Panc1 (cell line): Measurements from ENCODE around the gene CBARP. TPM values are rescaled to one million over a fixed set of nuclear protein-coding genes. Genes with fewer than 3 reads are reported as not detected.

Experiments
- ATAC-seq: fragments of 200-7000 bp; cut with Tn5 transposase; 2 replicates; pipeline ENCODE4 v1.9.1; 2020; ENCODE audit warnings: mild to moderate bottlenecking, moderate library complexity
- BruUV-seq: library from RNA; stranded (reverse); fragments of 400-500 nt; replicated peaks from 2 replicates; lab custom pipeline; 2021; lab: Mats Ljungman, UMichigan
- CTCF ChIA-PET: fragments of 300-600 bp; sonication (Branson Sonifier 250); formaldehyde crosslinking; loops from one replicate; lab custom pipeline; 2022; ENCODE audit warnings: antibody characterized with exemption; lab: Charles Lee
- POLR2A ChIA-PET: fragments of 300-600 bp; sonication (Branson Sonifier 250); formaldehyde crosslinking; loops from one replicate; lab custom pipeline; 2022; ENCODE audit warnings: antibody characterized with exemption; lab: Charles Lee
- DNase-seq: peaks from one replicate; pipeline ENCODE4 v3.0.0-alpha.2; 2010; ENCODE audit warnings: low read depth, low spot score
- H3K27ac ChIP-seq: 2 replicates; pipeline ENCODE4 v1.5.1; 2011; ENCODE audit warnings: mild to moderate bottlenecking, low read length, inconsistent platforms
- H3K27me3 ChIP-seq: fragments of 200-500 bp; sonication (Bioruptor generic); 2 replicates; pipeline ENCODE4 v1.6.0; 2014; ENCODE audit warnings: low read length, inconsistent platforms; ENCODE audit not compliant: control insufficient read depth, insufficient read depth
- H3K36me3 ChIP-seq: fragments of 200-500 bp; sonication (Bioruptor generic); 2 replicates; pipeline ENCODE4 v1.5.1; 2014; ENCODE audit warnings: inconsistent platforms, mild to moderate bottlenecking, low read length, moderate library complexity; ENCODE audit not compliant: control insufficient read depth, insufficient read depth
- H3K4me1 ChIP-seq: 2 replicates; pipeline ENCODE4 v1.5.1; 2011; ENCODE audit warnings: inconsistent platforms, mild to moderate bottlenecking, low read length, moderate library complexity; ENCODE audit not compliant: control insufficient read depth, insufficient read depth
- H3K4me3 ChIP-seq, 2 experiments: 2 replicates each; pipeline ENCODE4 v1.5.1; 2011 to 2012; ENCODE audit warnings: low read depth in 2 of 2, low read length in 2 of 2, mild to moderate bottlenecking in 2 of 2, inconsistent platforms in 1 of 2, moderate library complexity in 1 of 2
- H3K9me3 ChIP-seq: fragments of 200-500 bp; sonication (Bioruptor generic); 2 replicates; pipeline ENCODE4 v1.5.1; 2014; ENCODE audit warnings: low read depth, mild to moderate bottlenecking, inconsistent platforms, low read length, moderate library complexity; ENCODE audit not compliant: control insufficient read depth, insufficient read depth
- CTCF ChIP-seq: fragments of 450-650 bp; IDR thresholded peaks from 2 replicates; pipeline ENCODE4 v1.5.1; 2017; ENCODE audit warnings: mild to moderate bottlenecking
- POLR2AphosphoS5 ChIP-seq: IDR thresholded peaks from 2 replicates; pipeline ENCODE4 v1.6.1; 2012; ENCODE audit warnings: mild to moderate bottlenecking, low read depth, low read length, moderate library complexity
- SIN3A ChIP-seq: IDR thresholded peaks from 2 replicates; pipeline ENCODE4 v1.6.1; 2012; ENCODE audit warnings: low read depth, mild to moderate bottlenecking, low read length, moderate library complexity, borderline replicate concordance; ENCODE audit not compliant: insufficient read depth
- TCF7L2 ChIP-seq: IDR thresholded peaks from 2 replicates; pipeline ENCODE4 v1.6.1; 2011; ENCODE audit warnings: mild to moderate bottlenecking, low read depth, low read length, inconsistent platforms
- in situ Hi-C: cut with HindIII; loops from 2 replicates; pipeline ENCODE4 v1.10.0; 2016; ENCODE audit warnings: low sequenced_read_pairs, low pct_unique_long_range_greater_than_20kb
- intact Hi-C: fragments of 100-400 bp; cut with micrococcal nuclease; formaldehyde crosslinking; loops from one replicate; pipeline ENCODE4 v1.10.0; 2022; ENCODE audit not compliant: unreplicated experiment
- total RNA-seq: library from RNA; stranded (reverse); gene quantifications from one replicate; pipeline ENCODE4 v1.2.1, GENCODE V29; 2021; ENCODE audit not compliant: unreplicated experiment
- TF ChIP-seq, protein P1 (sequence below), 2 experiments: IDR thresholded peaks; 2 replicates each; pipeline ENCODE4 v1.6.1; 2011 to 2012; ENCODE audit warnings: low read depth in 2 of 2, control low read depth in 1 of 2, low read length in 1 of 2, mild to moderate bottlenecking in 1 of 2, moderate library complexity in 1 of 2; ENCODE audit not compliant: insufficient read depth in 1 of 2

CBARP gene
- total RNA-seq, 1 experiment from 2014 or later = 14.5 TPM

DNA sequence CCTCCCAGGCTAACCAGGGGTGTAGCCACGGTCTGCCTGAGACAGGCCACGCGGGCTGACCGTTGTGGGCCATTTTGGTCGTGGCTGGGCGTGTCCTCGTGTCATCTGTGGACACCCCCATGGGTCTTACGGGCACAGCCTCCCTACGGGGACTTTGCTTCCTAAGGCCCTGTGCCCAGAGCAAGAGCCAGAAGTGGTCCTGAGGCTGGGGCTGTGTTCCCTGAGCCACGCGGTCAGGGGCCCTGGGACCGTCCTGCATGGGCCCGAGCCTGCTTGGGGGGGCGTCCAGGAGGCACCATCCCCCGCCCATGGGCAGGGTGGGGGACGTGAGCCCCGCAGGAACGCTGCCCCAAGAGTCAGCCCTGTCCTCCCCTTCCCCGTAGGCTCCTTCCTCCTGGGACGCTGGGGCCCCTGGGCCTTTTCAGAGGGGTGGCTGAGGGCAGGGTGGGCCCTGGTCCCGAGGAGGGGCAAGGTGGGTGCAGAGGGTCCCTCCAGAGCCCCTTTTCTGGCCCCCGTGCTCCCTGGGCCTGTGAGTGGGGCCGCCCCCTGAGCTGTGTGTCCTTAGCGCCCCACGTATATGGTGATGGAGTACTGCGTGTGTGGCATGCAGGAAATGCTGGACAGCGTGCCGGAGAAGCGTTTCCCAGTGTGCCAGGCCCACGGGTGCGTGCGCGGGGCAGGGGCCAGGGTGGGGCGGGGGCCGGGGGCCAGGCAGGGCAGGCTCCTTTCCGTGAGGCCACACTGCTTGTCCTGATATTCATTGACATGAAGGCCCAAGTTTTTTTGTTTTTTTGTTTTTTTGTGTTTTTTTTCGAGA lies 18.8 kb downstream of the CBARP start:
- DNase-seq (no peak), ATAC-seq (no peak)
- BruUV-seq = no TSS peak
- in situ Hi-C loops = no loop called here
- H3K27ac ChIP-seq = 0 out of 2 replicates have a peak overlapping the region, but pooled peaks have one; percentile 26
- ChIA-PET POLR2A (no interaction called here), CTCF (no interaction called here)
- no peaks in the 10 kb centered on the region for H3K36me3 ChIP-seq
- peaks cover 31% of the 10 kb centered on the region for H3K4me1 ChIP-seq
- no peaks in the 10 kb centered on the region for H3K9me3 ChIP-seq
- no peak for TF ChIP-seq CTCF
- TF ChIP-seq, protein P1, sequence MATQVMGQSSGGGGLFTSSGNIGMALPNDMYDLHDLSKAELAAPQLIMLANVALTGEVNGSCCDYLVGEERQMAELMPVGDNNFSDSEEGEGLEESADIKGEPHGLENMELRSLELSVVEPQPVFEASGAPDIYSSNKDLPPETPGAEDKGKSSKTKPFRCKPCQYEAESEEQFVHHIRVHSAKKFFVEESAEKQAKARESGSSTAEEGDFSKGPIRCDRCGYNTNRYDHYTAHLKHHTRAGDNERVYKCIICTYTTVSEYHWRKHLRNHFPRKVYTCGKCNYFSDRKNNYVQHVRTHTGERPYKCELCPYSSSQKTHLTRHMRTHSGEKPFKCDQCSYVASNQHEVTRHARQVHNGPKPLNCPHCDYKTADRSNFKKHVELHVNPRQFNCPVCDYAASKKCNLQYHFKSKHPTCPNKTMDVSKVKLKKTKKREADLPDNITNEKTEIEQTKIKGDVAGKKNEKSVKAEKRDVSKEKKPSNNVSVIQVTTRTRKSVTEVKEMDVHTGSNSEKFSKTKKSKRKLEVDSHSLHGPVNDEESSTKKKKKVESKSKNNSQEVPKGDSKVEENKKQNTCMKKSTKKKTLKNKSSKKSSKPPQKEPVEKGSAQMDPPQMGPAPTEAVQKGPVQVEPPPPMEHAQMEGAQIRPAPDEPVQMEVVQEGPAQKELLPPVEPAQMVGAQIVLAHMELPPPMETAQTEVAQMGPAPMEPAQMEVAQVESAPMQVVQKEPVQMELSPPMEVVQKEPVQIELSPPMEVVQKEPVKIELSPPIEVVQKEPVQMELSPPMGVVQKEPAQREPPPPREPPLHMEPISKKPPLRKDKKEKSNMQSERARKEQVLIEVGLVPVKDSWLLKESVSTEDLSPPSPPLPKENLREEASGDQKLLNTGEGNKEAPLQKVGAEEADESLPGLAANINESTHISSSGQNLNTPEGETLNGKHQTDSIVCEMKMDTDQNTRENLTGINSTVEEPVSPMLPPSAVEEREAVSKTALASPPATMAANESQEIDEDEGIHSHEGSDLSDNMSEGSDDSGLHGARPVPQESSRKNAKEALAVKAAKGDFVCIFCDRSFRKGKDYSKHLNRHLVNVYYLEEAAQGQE (IDR thresholded peaks at IDR 0.05; ENCODE audit: insufficient read depth in 1 of 2, low read depth in 2 of 2, low read length in 1 of 2) = peak in 1 of 2 experiments; percentile 48; a peak in 1 of 4 replicates
- no peak overlapping the region for H3K4me3 ChIP-seq
- no peaks in the 10 kb centered on the region for H3K27me3 ChIP-seq
- intact Hi-C loops = no loop called here

DNA sequence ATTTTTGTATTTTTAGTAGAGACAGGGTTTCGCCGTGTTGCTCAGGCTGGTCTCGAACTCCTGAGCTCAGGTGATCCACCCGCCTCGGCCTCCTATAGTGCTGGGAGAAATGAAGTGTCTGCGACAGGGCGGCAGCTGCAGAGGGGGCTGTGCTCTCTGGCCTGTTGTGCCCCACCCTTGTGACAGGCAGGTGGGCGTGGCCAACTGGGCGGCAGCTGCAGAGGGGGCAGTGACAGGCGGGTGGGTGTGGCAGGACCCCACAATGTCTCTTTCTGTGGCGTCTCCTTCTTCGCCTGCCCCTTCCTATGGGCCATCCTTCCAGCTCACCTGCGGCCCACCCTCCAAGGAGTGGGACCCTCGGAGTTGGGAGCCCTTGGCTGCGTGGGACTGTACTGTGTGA lies 20.4 kb downstream of the CBARP start:
- H3K27ac ChIP-seq = no peak overlapping the region; the same call in 1 of the 2 replicates
- no peaks in the 10 kb centered on the region for H3K36me3 ChIP-seq
- ChIA-PET CTCF (no interaction called here), POLR2A (no interaction called here)
- H3K27me3 ChIP-seq = no peaks in the 10 kb centered on the region
- H3K9me3 ChIP-seq = no peaks in the 10 kb centered on the region
- peaks cover 39% of the 10 kb centered on the region for H3K4me1 ChIP-seq
- ATAC-seq = no peak
- H3K4me3 ChIP-seq = no peak overlapping the region
- BruUV-seq = no TSS peak
- TF ChIP-seq CTCF (no peak), SIN3A (no peak), POLR2AphosphoS5 (no peak), TCF7L2 (no peak)
- TF ChIP-seq, protein P1 (IDR thresholded peaks at IDR 0.05; ENCODE audit: insufficient read depth in 1 of 2, low read depth in 2 of 2, low read length in 1 of 2) = no peak
- intact Hi-C loops (no loop called here), in situ Hi-C loops (no loop called here)
- DNase-seq = no peak
